HG03196 (cell line): Measurements from ENCODE around the gene C2.
"Not testable (repeated sequence)": the region's sequence is repeated elsewhere in the genome, so short reads cannot be mapped to it uniquely, and the experiment has no call there.

Source experiments
- ATAC-seq: cut with Tn5 transposase; IDR thresholded peaks from one replicate; pipeline ENCODE4 v1.9.1; 2021; ENCODE audit not compliant: unreplicated experiment

C2 gene

DNA sequence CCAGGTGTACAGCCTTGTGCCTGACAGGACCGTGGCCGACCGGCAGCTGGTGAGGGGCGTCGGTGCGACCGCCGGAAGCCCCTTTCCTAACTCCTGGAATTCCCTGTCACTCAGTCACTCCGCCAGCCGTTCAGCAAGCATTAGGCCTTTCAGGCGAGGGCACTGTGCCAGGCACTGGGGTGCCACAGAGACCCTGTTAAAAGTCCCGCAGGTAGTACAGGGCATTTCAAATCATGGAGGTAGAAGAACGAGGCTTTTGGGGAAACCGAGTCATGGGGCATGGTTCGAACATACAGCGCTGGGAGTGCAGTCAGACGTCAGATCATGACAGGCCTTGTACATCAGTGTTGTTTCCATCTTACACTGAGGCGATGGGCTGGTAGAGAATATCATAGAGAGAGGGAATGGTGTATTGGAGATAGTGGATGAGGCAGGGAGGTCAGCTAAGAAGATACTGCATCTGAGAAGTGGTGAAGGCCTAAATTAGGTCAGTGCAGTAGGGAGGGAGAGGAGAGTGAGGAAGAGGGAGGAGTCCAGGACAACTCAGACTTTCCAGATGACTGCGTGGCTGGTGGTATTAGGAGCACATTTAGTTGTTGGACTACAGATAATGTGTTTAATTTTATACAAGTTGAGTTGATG, 45.3 kb downstream of the C2 start:
- no peak for ATAC-seq

DNA sequence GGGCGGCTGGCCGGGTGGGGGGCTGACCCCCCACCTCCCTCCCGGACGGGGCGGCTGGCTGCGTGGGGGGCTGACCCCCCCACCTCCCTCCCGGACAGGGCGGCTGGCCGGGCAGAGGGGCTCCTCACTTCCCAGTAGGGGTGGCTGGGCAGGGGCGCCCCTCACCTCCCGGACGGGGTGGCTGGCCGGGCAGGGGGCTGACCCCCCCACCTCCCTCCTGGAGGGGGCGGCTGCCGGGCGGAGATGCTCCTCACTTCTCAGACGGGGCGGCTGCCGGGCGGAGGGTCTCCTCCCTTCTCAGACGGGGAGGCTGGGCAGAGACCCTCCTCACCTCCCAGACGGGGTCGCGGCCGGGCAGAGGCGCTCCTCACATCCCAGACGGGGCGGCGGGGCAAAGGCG, 48.5 kb downstream of the C2 start:
- ATAC-seq = not testable (repeated sequence)

DNA sequence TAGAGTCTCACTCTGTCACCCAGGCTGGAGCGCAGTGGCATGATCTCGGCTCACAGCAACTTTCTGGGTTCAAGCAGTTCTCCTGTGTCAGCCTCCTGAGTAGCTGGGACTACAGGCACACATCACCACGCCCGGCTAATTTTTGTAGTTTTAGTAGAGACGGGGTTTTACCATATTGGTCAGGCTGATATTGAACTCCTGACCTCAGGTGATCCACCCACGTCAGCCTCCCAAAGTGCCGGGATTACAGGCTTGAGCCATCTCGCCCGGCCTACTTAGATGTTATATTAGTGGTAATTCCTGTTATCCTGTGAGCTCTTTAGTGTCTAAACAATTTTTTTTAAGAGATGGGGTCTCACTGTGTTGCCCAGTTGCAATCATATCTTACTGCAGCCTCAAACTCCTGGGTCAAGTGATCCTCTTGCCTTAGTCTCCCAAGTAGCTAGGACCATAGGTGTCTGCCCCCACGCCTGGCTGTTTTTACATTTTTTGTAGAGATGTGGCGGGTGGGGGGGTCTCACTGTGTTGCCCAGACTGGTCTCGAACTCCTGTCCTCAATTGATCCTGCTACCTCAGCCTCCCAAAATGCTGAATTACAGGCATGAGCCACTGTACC, 50.4 kb downstream of the C2 start:
- no peak for ATAC-seq

DNA sequence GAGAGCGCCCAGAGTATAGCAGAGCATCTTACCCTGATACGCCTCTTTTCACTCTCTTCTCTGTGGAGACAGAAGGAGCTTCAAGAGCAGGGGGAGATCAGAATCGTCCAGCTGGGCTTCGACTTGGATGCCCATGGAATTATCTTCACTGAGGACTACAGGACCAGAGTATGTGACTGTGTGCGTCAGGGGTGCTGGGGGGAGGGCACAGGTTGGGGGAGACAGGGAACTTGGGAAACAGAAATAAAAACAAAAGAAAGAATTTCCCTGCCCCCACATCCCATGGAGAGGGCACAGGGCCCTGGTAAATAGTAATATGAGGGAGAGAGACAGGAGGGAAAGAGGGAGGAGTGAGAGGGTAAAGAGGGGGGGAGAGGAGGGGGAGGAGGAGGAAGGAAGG, 51.3 kb downstream of the C2 start:
- no peak for ATAC-seq

DNA sequence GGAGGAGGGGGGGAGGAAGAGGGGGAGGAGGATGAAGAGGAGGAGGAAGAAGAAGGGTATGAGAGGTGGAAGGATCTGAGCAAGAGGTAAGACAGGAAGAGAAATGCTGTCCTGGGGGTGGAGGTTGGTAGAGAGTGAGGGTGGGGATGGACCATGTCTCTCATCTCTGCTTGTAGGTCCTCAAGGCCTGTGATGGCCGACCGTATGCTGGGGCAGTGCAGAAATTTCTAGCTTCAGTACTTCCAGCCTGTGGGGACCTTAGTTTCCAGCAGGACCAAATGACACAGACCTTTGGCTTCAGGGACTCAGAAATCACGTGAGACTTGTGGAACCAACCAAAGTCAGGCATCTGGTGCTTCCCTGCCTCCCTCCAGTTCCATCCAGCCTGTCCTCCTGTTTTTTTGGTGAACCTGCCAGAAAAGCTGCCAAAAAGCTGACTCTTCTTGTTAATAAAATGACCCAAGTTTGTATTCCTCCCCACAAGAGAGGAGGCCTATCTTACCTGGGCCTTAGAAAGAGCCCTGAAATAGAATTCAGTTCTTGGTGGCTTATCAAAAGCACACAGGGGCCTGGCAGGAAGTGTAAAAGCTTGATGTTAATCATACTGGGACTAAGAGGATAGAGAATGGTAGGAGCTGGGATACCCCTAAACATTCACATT, 51.9 kb downstream of the C2 start:
- ATAC-seq = no peak

DNA sequence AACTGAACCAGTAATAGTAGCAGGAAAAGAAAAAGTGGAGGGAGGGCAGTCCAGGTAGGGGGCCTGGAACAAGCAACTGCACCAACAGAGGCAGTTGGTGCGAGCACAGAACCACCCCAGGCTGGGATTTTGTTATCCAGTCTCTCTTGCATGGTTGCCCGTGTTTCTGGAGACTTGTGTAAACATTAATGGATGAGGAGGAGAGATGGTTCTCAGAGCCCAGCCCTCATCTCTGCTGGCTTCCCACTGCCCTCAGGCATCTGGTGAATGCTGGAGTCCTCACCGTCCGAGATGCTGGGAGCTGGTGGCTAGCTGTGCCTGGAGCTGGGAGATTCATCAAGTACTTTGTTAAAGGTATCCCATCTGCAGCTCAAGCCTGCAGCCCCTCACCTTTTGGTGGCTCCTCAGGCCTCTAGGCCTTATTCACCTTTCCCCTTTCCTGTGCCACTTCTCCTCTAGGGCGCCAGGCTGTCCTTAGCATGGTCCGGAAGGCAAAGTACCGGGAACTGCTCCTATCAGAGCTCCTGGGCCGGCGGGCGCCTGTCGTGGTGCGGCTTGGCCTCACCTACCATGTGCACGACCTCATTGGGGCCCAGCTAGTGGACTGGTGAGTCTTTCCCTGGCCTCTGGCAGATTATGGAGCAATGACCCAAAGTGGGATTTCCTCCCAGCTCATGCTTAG, 52.8 kb downstream of the C2 start:
- not testable (repeated sequence) for ATAC-seq

DNA sequence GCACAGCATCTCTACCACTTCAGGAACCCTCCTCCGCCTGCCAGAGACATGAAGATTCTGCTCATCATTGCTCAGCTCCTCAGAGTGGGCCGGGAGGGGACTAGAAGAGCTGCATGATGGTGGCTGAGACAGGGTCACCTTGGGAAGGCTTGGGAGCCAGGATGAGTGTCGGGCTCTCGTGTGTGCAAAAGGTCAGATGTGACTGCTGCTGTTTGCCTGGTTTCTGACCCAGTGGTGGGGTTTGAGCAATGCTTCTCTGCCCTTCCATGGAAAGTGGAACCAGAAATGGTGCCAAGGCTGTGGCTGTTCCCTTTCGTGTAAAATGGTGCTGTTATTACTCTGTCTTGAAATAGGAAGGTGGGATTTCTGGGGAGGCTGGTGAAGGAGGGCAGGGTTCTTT, 53.5 kb downstream of the C2 start:
- ATAC-seq = not testable (repeated sequence)

DNA sequence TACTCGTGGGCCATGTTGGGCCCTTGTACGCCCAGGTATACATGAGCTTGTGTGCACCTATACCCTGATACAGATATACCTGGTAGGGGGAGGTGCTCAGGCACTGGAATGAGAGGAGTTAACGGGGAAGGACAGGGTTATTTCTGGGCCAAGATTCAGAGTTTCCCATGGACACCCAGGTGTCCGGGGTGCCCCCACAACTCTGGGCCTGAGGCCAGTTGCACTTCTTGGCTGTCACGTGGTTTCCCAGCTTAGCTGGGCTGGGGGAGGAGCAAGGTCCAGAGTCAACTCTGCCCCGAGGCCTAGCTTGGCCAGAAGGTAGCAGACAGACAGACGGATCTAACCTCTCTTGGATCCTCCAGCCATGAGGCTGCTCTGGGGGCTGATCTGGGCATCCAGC, 54.2 kb downstream of the C2 start, which contains the start of gene C4A:
C4A (plus strand) TSS at position 314 of the 400 bp plus-strand sequence; CDS start at position 365, 51 bp downstream.
- ATAC-seq = not testable (repeated sequence)

DNA sequence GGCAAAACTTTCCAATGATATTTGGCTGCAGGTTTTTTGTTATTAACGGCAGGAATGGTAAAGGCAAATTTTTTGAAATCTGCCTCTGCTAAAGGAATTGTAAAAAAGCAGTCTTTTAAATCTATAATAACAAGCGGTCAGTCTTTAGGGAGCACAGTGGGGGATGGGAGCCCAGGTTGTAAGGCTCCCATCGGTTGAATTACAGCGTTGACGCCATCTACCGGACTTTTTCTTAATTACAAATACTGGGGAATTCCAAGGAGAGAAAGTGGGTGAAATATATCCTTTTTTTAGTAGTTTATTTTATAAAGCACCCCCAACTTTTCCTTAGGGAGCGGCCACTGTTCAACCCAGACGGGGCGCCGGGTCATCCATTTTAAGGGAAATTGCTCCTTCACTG, 61.8 kb downstream of the C2 start:
- ATAC-seq = not testable (repeated sequence)

DNA sequence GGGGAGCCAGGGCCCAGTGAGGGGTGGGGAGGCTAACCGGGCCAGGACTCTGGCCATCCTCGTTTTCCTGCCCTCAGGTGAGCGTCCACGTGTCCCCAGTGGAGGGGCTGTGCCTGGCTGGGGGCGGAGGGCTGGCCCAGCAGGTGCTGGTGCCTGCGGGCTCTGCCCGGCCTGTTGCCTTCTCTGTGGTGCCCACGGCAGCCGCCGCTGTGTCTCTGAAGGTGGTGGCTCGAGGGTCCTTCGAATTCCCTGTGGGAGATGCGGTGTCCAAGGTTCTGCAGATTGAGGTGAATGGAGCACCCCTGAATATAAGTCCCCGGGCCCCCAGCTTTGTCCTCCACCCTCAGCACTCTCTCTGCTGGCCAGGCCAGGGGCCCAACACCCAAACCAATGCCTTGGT, 66.9 kb downstream of the C2 start:
- not testable (repeated sequence) for ATAC-seq
